Kidney epithelial cell (primary cell): Measurements from ENCODE around the gene EPPIN. TPM values are rescaled to one million over a fixed set of nuclear protein-coding genes. Genes with fewer than 3 reads are reported as not detected.

ENCODE experiments used
- DNase-seq: peaks from one replicate; pipeline ENCODE4 v3.0.0-alpha.2; 2010; ENCODE audit warnings: low read depth
- H3K27me3 ChIP-seq: 2 replicates; pipeline ENCODE4 v1.6.0; 2011; ENCODE audit warnings: low read length; ENCODE audit not compliant: control insufficient read depth, insufficient read depth
- H3K36me3 ChIP-seq: 2 replicates; pipeline ENCODE4 v1.5.1; 2011; ENCODE audit warnings: low read length; ENCODE audit not compliant: control insufficient read depth, insufficient read depth
- H3K4me3 ChIP-seq: 2 replicates; pipeline ENCODE4 v1.5.1; 2011; ENCODE audit warnings: low read depth, mild to moderate bottlenecking, control low read depth, low read length
- CTCF ChIP-seq: IDR thresholded peaks from 2 replicates; pipeline ENCODE4 v1.5.1; 2011; ENCODE audit warnings: mild to moderate bottlenecking, moderate library complexity, low read length, control low read depth, inconsistent platforms; ENCODE audit not compliant: insufficient read depth, poor library complexity, severe bottlenecking
- total RNA-seq: library from RNA; depleted of rRNA; stranded (reverse); fragments of >200 nt; gene quantifications from 2 replicates; pipeline ENCODE4 v1.2.3, GENCODE V29; 2015

EPPIN gene
- total RNA-seq, 1 donor from 2014 or later: not detected

- no peak for TF ChIP-seq CTCF
- H3K27me3 ChIP-seq: no peaks in the 10 kb centered on the region
- DNase-seq: no peak
- H3K4me3 ChIP-seq: no peak overlapping the region
- no peaks in the 10 kb centered on the region for H3K36me3 ChIP-seq
Observed at GRCh38 chr20:45564760-45565276, 17.6 kb upstream of the EPPIN start.

- no peaks in the 10 kb centered on the region for H3K27me3 ChIP-seq
- H3K36me3 ChIP-seq: no peaks in the 10 kb centered on the region
- no peak for DNase-seq
- TF ChIP-seq CTCF: no peak
- H3K4me3 ChIP-seq: no peak overlapping the region
Observed at GRCh38 chr20:45555198-45555597, 8.0 kb upstream of the EPPIN start.

GRCh38 chr20:45552456-45552855 is 5.3 kb upstream of the EPPIN start:
- DNase-seq: no peak
- no peak overlapping the region for H3K4me3 ChIP-seq
- no peak for TF ChIP-seq CTCF
- no peaks in the 10 kb centered on the region for H3K36me3 ChIP-seq
- no peaks in the 10 kb centered on the region for H3K27me3 ChIP-seq

GRCh38 chr20:45550765-45551164 is 3.6 kb upstream of the EPPIN start:
- no peak for DNase-seq
- Histone ChIP-seq H3K4me3 (no peak overlapping the region), H3K36me3 (no peaks in the 10 kb centered on the region), H3K27me3 (no peaks in the 10 kb centered on the region)
- TF ChIP-seq CTCF: no peak

- Histone ChIP-seq H3K27me3 (no peaks in the 10 kb centered on the region), H3K4me3 (no peak overlapping the region), H3K36me3 (no peaks in the 10 kb centered on the region)
- DNase-seq: no peak
- TF ChIP-seq CTCF: no peak
Observed at GRCh38 chr20:45548410-45548809, 1.2 kb upstream of the EPPIN start.

- Histone ChIP-seq H3K27me3 (no peaks in the 10 kb centered on the region), H3K36me3 (no peaks in the 10 kb centered on the region), H3K4me3 (no peak overlapping the region)
- peak; percentile 7 for DNase-seq
- peak; percentile 13 for TF ChIP-seq CTCF
Observed at GRCh38 chr20:45545754-45546453, 1.3 kb downstream of the EPPIN start.
